ENCODE measurements around the gene DAW1. TPM values are rescaled to one million over a fixed set of nuclear protein-coding genes. Genes with fewer than 3 reads are reported as not detected.

DAW1 gene
- total RNA-seq, 1 donor from 2014 or later, result not detected

DNA sequence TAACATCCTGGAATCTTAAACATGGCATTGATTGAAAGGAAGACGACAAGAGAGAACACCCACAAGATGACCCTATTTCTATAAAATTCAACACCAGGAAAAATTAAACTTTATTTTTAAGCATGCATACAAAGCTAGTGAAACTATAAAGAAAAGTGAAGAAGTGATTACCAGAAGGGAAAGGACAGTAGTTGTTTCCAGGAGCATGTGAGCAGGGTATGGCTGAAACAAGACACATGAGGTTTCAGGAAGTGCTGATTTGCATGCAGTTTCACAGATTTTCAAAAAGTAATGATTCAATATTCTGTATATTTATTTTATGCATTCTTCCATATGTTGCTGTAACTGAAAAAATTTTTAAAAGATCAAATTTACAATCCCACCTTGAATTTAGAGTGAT is 24.6 kb upstream of the DAW1 start:
- no peak for DNase-seq (ENCODE audit: extremely low spot score in 2 of 2)
- Histone ChIP-seq H3K27ac (no peak overlapping the region), H3K9me3 (no peaks in the 10 kb centered on the region), H3K4me1 (no peaks in the 10 kb centered on the region), H3K4me3 (no peak overlapping the region), H3K27me3 (no peaks in the 10 kb centered on the region), H3K36me3 (no peaks in the 10 kb centered on the region)
- TF ChIP-seq, protein P1, sequence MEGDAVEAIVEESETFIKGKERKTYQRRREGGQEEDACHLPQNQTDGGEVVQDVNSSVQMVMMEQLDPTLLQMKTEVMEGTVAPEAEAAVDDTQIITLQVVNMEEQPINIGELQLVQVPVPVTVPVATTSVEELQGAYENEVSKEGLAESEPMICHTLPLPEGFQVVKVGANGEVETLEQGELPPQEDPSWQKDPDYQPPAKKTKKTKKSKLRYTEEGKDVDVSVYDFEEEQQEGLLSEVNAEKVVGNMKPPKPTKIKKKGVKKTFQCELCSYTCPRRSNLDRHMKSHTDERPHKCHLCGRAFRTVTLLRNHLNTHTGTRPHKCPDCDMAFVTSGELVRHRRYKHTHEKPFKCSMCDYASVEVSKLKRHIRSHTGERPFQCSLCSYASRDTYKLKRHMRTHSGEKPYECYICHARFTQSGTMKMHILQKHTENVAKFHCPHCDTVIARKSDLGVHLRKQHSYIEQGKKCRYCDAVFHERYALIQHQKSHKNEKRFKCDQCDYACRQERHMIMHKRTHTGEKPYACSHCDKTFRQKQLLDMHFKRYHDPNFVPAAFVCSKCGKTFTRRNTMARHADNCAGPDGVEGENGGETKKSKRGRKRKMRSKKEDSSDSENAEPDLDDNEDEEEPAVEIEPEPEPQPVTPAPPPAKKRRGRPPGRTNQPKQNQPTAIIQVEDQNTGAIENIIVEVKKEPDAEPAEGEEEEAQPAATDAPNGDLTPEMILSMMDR (IDR thresholded peaks at IDR 0.05), result no peak
- TF ChIP-seq POLR2A (IDR thresholded peaks at IDR 0.05), result no peak
- TF ChIP-seq POLR2AphosphoS5 (IDR thresholded peaks at IDR 0.05; ENCODE audit: insufficient read depth in 1 of 2, low read depth in 1 of 2), result no peak
- intact Hi-C loops (cut with DNase I), result no loop called here

GRCh38 chr2:227848146-227848545 is 23.3 kb upstream of the DAW1 start:
- intact Hi-C loops (cut with DNase I), result loop anchor here (2.0 kb wide), 1 partner anchor 73 kb away; no protein-coding TSS in a partner anchor
- Histone ChIP-seq H3K4me3 (no peak overlapping the region), H3K4me1 (no peaks in the 10 kb centered on the region), H3K36me3 (no peaks in the 10 kb centered on the region), H3K27me3 (no peaks in the 10 kb centered on the region), H3K27ac (no peak overlapping the region), H3K9me3 (no peaks in the 10 kb centered on the region)
- TF ChIP-seq, protein P1 (IDR thresholded peaks at IDR 0.05), result no peak
- no peak for TF ChIP-seq POLR2AphosphoS5 (IDR thresholded peaks at IDR 0.05; ENCODE audit: insufficient read depth in 1 of 2, low read depth in 1 of 2)
- no peak for TF ChIP-seq POLR2A (IDR thresholded peaks at IDR 0.05)
- DNase-seq (ENCODE audit: extremely low spot score in 2 of 2), result no peak

- no peaks in the 10 kb centered on the region for H3K9me3 ChIP-seq
- no peak for DNase-seq (ENCODE audit: extremely low spot score in 2 of 2)
- intact Hi-C loops (cut with DNase I), result loop anchor here (2.0 kb wide), 1 partner anchor 72 kb away; no protein-coding TSS in a partner anchor
- no peaks in the 10 kb centered on the region for H3K27me3 ChIP-seq
- TF ChIP-seq, protein P1 (IDR thresholded peaks at IDR 0.05), result no peak
- TF ChIP-seq POLR2A (IDR thresholded peaks at IDR 0.05), result no peak
- no peak for TF ChIP-seq POLR2AphosphoS5 (IDR thresholded peaks at IDR 0.05; ENCODE audit: insufficient read depth in 1 of 2, low read depth in 1 of 2)
- no peak overlapping the region for H3K27ac ChIP-seq
- H3K4me3 ChIP-seq, result no peak overlapping the region
- no peaks in the 10 kb centered on the region for H3K4me1 ChIP-seq
- no peaks in the 10 kb centered on the region for H3K36me3 ChIP-seq
Observed at GRCh38 chr2:227848586-227848985, 22.8 kb upstream of the DAW1 start.

- intact Hi-C loops (cut with DNase I), result loop anchor here (2.0 kb wide), 1 partner anchor 71 kb away; no protein-coding TSS in a partner anchor
- Histone ChIP-seq H3K36me3 (no peaks in the 10 kb centered on the region), H3K27ac (no peak overlapping the region), H3K4me3 (no peak overlapping the region), H3K4me1 (no peaks in the 10 kb centered on the region), H3K9me3 (no peaks in the 10 kb centered on the region), H3K27me3 (no peaks in the 10 kb centered on the region)
- TF ChIP-seq, protein P1 (IDR thresholded peaks at IDR 0.05), result no peak
- TF ChIP-seq POLR2A (IDR thresholded peaks at IDR 0.05), result no peak
- TF ChIP-seq POLR2AphosphoS5 (IDR thresholded peaks at IDR 0.05; ENCODE audit: insufficient read depth in 1 of 2, low read depth in 1 of 2), result no peak
- DNase-seq (ENCODE audit: extremely low spot score in 2 of 2), result no peak
Observed at GRCh38 chr2:227849906-227850305, 21.5 kb upstream of the DAW1 start.

DNA sequence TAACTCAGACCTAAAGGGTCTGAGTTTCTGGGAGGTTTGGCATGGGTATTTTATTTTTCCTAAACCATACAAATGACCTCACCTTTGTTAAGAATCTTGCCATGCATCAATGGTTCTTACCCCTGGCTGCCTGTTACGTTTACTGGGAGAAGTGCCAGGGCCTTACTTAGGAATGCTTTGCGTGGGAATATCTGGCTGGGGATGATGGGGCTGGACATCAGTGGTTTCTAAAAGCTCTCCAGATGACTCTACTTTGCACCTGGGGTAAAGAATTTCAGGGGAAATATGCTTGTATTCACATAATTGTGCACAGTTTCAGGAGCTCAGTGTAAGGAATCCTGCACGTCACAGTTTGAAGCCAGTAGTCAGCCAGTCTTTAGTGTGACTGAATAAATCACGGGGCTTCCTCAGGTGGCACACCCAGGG is 18.2 kb upstream of the DAW1 start:
- Histone ChIP-seq H3K27ac (no peak overlapping the region), H3K9me3 (no peaks in the 10 kb centered on the region), H3K27me3 (no peaks in the 10 kb centered on the region), H3K4me1 (no peaks in the 10 kb centered on the region), H3K4me3 (no peak overlapping the region), H3K36me3 (no peaks in the 10 kb centered on the region)
- no peak for TF ChIP-seq POLR2AphosphoS5 (IDR thresholded peaks at IDR 0.05; ENCODE audit: insufficient read depth in 1 of 2, low read depth in 1 of 2)
- TF ChIP-seq POLR2A (IDR thresholded peaks at IDR 0.05), result no peak
- TF ChIP-seq, protein P1 (IDR thresholded peaks at IDR 0.05), result no peak
- DNase-seq (ENCODE audit: extremely low spot score in 2 of 2), result no peak
- intact Hi-C loops (cut with DNase I), result no loop called here
